CD14-positive monocyte (primary cell): ENCODE results near the gene TIMMDC1. TPM values are rescaled to one million over a fixed set of nuclear protein-coding genes. Genes with fewer than 3 reads are reported as not detected.

Source experiments
- DNase-seq, 3 donors: peaks; one replicate each; pipeline ENCODE4 v3.0.0-alpha.2; 2011 to 2022
- H2AFZ ChIP-seq: 2 replicates; pipeline ENCODE4 v1.6.0; 2012; ENCODE audit warnings: mild to moderate bottlenecking, low read depth, low read length, inconsistent platforms; ENCODE audit not compliant: insufficient read depth, poor library complexity, severe bottlenecking
- H3K27ac ChIP-seq, 2 donors: 1 replicate in 1 of 2; 2 replicates in 1 of 2; pipeline ENCODE4 v1.5.1; 2012 to 2013; ENCODE audit warnings: low read length in 2 of 2, control low read depth in 1 of 2, inconsistent platforms in 1 of 2, low read depth in 1 of 2, mild to moderate bottlenecking in 1 of 2
- H3K27me3 ChIP-seq, 2 donors: one replicate each; pipeline versions ENCODE4 v1.6.0 to v1.6.1; 2011 to 2013; ENCODE audit warnings: low read length in 2 of 2; ENCODE audit not compliant: control insufficient read depth in 2 of 2, insufficient read depth in 2 of 2
- H3K36me3 ChIP-seq, 2 donors: replicated peaks in 1 of 2; 1 replicate in 1 of 2; 2 replicates in 1 of 2; pipeline versions ENCODE4 v1.5.1 to v1.6.1; 2012 to 2013; ENCODE audit warnings: low read length in 2 of 2, control low read depth in 1 of 2, inconsistent platforms in 1 of 2, mild to moderate bottlenecking in 1 of 2; ENCODE audit not compliant: insufficient read depth in 2 of 2, control insufficient read depth in 1 of 2
- H3K4me1 ChIP-seq, 2 donors: 1 replicate in 1 of 2; 2 replicates in 1 of 2; pipeline versions ENCODE4 v1.5.1 to v1.6.1; 2012 to 2013; ENCODE audit warnings: low read length in 2 of 2, control low read depth in 1 of 2, inconsistent platforms in 1 of 2, mild to moderate bottlenecking in 1 of 2, moderate library complexity in 1 of 2; ENCODE audit not compliant: insufficient read depth in 2 of 2, control insufficient read depth in 1 of 2
- H3K4me2 ChIP-seq: replicated peaks from 2 replicates; pipeline ENCODE3; 2012; ENCODE audit warnings: low read length, moderate library complexity, mild to moderate bottlenecking; ENCODE audit not compliant: poor library complexity, severe bottlenecking; ENCODE audit errors: extremely low read depth
- H3K4me3 ChIP-seq, 3 experiments: fragments of 200-600 bp in 1 of 3; sonication (generic) in 1 of 3; replicated peaks in 1 of 3; 1 replicate in 2 of 3; 2 replicates in 1 of 3; pipeline ENCODE4 v1.5.1; 2011 to 2013; ENCODE audit warnings: low read length in 3 of 3, mild to moderate bottlenecking in 3 of 3, control low read depth in 2 of 3, low read depth in 2 of 3, inconsistent platforms in 1 of 3, moderate library complexity in 1 of 3
- H3K79me2 ChIP-seq: 2 replicates; pipeline ENCODE4 v1.6.0; 2012; ENCODE audit warnings: mild to moderate bottlenecking, control low read depth, inconsistent platforms, low read length, moderate library complexity; ENCODE audit not compliant: insufficient read depth
- H3K9ac ChIP-seq: 2 replicates; pipeline ENCODE4 v1.6.0; 2017; ENCODE audit warnings: low read length, mild to moderate bottlenecking; ENCODE audit not compliant: insufficient read depth, poor library complexity, severe bottlenecking
- H3K9me3 ChIP-seq, 2 donors: replicated peaks in 1 of 2; 1 replicate in 1 of 2; 2 replicates in 1 of 2; pipeline versions ENCODE4 v1.5.1 to v1.6.1; 2012 to 2013; ENCODE audit warnings: low read length in 2 of 2, control low read depth in 1 of 2; ENCODE audit not compliant: control insufficient read depth in 1 of 2, insufficient read depth in 1 of 2
- H4K20me1 ChIP-seq: 2 replicates; pipeline ENCODE4 v1.6.0; 2012; ENCODE audit warnings: mild to moderate bottlenecking, low read length, control low read depth, moderate library complexity; ENCODE audit not compliant: insufficient read depth
- H3K27ac Mint-ChIP-seq, 7 donors: one replicate each; pipeline ENCODE4 v1.8.0; 2020; ENCODE audit warnings: mild to moderate bottlenecking in 7 of 7, mixed read lengths in 7 of 7, moderate library complexity in 6 of 7, inconsistent platforms in 2 of 7
- H3K27me3 Mint-ChIP-seq, 3 donors: one replicate each; pipeline ENCODE4 v1.8.0; 2021 to 2022; ENCODE audit warnings: low read depth in 3 of 3, mild to moderate bottlenecking in 3 of 3, mixed read lengths in 3 of 3, moderate library complexity in 3 of 3, inconsistent platforms in 1 of 3
- H3K36me3 Mint-ChIP-seq, 2 donors: one replicate each; pipeline ENCODE4 v1.8.0; 2020; ENCODE audit warnings: mixed read lengths in 2 of 2, inconsistent platforms in 1 of 2, mild to moderate bottlenecking in 1 of 2
- H3K4me1 Mint-ChIP-seq: one replicate; pipeline ENCODE4 v1.8.0; 2020; ENCODE audit warnings: mild to moderate bottlenecking, mixed read lengths
- H3K4me3 Mint-ChIP-seq, 2 donors: one replicate each; pipeline ENCODE4 v1.8.0; 2020; ENCODE audit warnings: mild to moderate bottlenecking in 2 of 2, mixed read lengths in 2 of 2, moderate library complexity in 1 of 2
- H3K9me3 Mint-ChIP-seq, 7 donors: one replicate each; pipeline ENCODE4 v1.8.0; 2020 to 2022; ENCODE audit warnings: mixed read lengths in 7 of 7, mild to moderate bottlenecking in 6 of 7, moderate library complexity in 6 of 7, inconsistent platforms in 2 of 7
- CTCF ChIP-seq: fragments of 200-600 bp; IDR thresholded peaks from one replicate; pipeline ENCODE4 v1.8.0; 2022; ENCODE audit warnings: antibody characterized with exemption, mild to moderate bottlenecking
- WGBS: methylation state at CpG from one replicate; pipeline ENCODE4 v1.1.5; 2013; ENCODE audit warnings: missing lambda C conversion rate; ENCODE audit not compliant: insufficient coverage; 5-methylcytosine and 5-hydroxymethylcytosine counted together
- intact Hi-C, 2 donors: fragments of 100-400 bp; cut with micrococcal nuclease; formaldehyde crosslinking; loops; one replicate each; pipeline versions ENCODE4 v1.15.0 to v1.15.1; 2023
- polyA plus RNA-seq, 3 donors: library from polyadenylated mRNA; depleted of rRNA in 1 of 3; unstranded in 2 of 3; stranded (reverse) in 1 of 3; fragments of 300-500 nt in 2 of 3; fragments of >200 nt in 1 of 3; fragmentation: Illumina TruSeq in 2 of 3; gene quantifications; 1 replicate in 2 of 3; 2 replicates in 1 of 3; pipeline ENCODE4 v1.2.3, GENCODE V29; 2012 to 2021

Gene TIMMDC1
- polyA plus RNA-seq, 3 donors, result 34.1 to 81.1 (median 78.2) TPM

DNA sequence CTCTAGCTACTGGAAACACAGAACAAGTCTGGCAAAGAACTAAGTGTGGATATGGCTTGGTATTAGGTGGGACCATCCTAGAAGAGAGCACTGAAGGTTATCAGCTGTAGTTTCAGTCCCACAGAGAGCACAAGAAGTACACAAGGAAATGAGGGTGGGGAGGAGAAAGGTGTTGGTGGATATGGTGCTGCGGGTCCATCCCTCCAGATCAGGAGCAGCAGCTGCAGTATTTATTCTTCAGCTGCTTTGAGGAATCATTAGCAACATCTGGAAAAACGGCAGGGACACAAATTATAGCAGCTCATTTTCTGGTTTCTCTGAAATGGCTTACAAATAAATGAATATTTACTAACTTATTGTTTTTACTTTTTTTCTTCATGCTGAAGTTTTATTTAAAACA, 32.1 kb downstream of the TIMMDC1 start:
- H3K4me2 ChIP-seq, result no peak overlapping the region
- no peak overlapping the region for H3K4me3 ChIP-seq
- no peaks in the 10 kb centered on the region for H3K27me3 ChIP-seq
- no peak for DNase-seq
- no peaks in the 10 kb centered on the region for H4K20me1 ChIP-seq
- WGBS, result no CpG with 5 or more reads among the region's 2 CpGs
- H3K27ac ChIP-seq, result no peak overlapping the region
- H3K4me1 ChIP-seq, result no peaks in the 10 kb centered on the region
- intact Hi-C loops, result no loop called here
- H3K27ac Mint-ChIP-seq, result no peak overlapping the region
- H3K4me1 Mint-ChIP-seq, result no peaks in the 10 kb centered on the region
- H3K9me3 ChIP-seq, result no peaks in the 10 kb centered on the region
- peaks cover 0 to 1% of the 10 kb centered on the region in 2 donors for H3K36me3 ChIP-seq
- H3K4me3 Mint-ChIP-seq, result no peak overlapping the region
- no peaks in the 10 kb centered on the region for H3K9me3 Mint-ChIP-seq
- H2AFZ ChIP-seq, result no peak overlapping the region
- no peak overlapping the region for H3K9ac ChIP-seq
- no peaks in the 10 kb centered on the region for H3K27me3 Mint-ChIP-seq
- H3K36me3 Mint-ChIP-seq, result peaks cover 2 to 3% of the 10 kb centered on the region in 2 donors
- H3K79me2 ChIP-seq, result no peaks in the 10 kb centered on the region
- no peak for TF ChIP-seq CTCF

GRCh38 chr3:119531151-119531550, 32.8 kb downstream of the TIMMDC1 start:
- TF ChIP-seq CTCF, result no peak
- no peaks in the 10 kb centered on the region for H3K9me3 ChIP-seq
- no peak overlapping the region for H2AFZ ChIP-seq
- no peaks in the 10 kb centered on the region for H3K27me3 Mint-ChIP-seq
- no peak for DNase-seq
- no peaks in the 10 kb centered on the region for H3K4me1 ChIP-seq
- H3K9me3 Mint-ChIP-seq, result no peaks in the 10 kb centered on the region
- H3K27me3 ChIP-seq, result no peaks in the 10 kb centered on the region
- WGBS, result no CpG with 5 or more reads among the region's 4 CpGs
- H3K27ac ChIP-seq, result no peak overlapping the region
- no peaks in the 10 kb centered on the region for H3K4me1 Mint-ChIP-seq
- H3K36me3 ChIP-seq, result no peaks in the 10 kb centered on the region
- no peak overlapping the region for H3K4me2 ChIP-seq
- no peak overlapping the region for H3K27ac Mint-ChIP-seq
- no peaks in the 10 kb centered on the region for H3K36me3 Mint-ChIP-seq
- intact Hi-C loops, result no loop called here
- H3K4me3 ChIP-seq, result no peak overlapping the region
- H3K9ac ChIP-seq, result no peak overlapping the region
- H3K4me3 Mint-ChIP-seq, result no peak overlapping the region
- H4K20me1 ChIP-seq, result no peaks in the 10 kb centered on the region
- H3K79me2 ChIP-seq, result no peaks in the 10 kb centered on the region
